Activated CD4-positive, alpha-beta T cell treated with anti-CD3 and anti-CD28 coated beads for 24 hours (primary cell): ENCODE data around the gene FRMD6.
"Not testable (repeated sequence)": the region's sequence is repeated elsewhere in the genome, so short reads cannot be mapped to it uniquely, and the experiment has no call there.

Experiments
- DNase-seq, 2 donors: peaks; one replicate each; pipeline ENCODE4 v3.0.0-alpha.2; 2020; ENCODE audit warnings: low read depth in 2 of 2

The FRMD6 gene

DNA sequence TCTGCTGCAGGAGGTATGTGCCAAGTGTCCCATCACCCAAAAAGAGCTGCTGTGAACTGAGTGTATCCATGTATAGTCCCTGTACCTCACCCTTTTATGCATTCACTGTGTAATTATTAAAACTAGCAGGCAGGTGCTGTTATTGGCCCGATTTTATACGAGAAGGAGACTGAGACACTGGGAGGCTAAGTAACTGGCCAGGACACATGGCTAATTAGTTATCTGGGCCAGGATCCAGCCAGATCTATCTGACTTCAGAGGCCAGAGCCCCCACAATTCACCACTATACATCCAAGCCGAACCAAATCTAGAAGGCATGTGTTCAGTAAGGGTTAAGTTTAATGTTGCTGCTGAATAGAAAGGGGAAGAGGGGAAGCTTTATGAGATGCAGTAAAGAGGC is 73.4 kb downstream of the FRMD6 start:
- no peak for DNase-seq

- DNase-seq: no peak
Measured at GRCh38 chr14:51726166-51726899, 74.6 kb downstream of the FRMD6 start.

GRCh38 chr14:51727526-51727925 is 75.8 kb downstream of the FRMD6 start:
- no peak for DNase-seq

DNA sequence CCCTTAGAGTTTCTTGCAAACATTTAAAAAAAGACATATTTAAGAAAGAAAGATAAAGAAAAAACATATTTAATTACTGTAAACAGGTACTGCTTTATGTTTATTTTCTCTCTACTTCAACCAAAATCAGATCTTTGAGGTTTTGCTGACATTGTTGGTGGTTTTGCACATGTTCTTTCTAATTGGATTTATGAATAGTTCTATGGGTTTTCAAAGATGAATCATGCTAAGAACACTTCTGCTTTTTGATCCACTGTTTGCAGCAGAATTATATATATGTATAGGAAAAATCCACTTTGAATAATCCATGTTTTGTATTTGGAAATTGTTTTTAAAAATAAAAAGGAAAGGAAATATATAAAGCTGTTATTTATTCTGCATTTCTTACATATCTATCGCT is 78.4 kb downstream of the FRMD6 start:
- no peak for DNase-seq

- no peak for DNase-seq
Measured at GRCh38 chr14:51730684-51731083, 79.0 kb downstream of the FRMD6 start.

- DNase-seq: no peak
Measured at GRCh38 chr14:51732494-51733112, 80.9 kb downstream of the FRMD6 start.

GRCh38 chr14:51733147-51733546 is 81.4 kb downstream of the FRMD6 start:
- DNase-seq: no peak

- no peak for DNase-seq
Measured at GRCh38 chr14:51735851-51736250, 84.1 kb downstream of the FRMD6 start.

- DNase-seq: no peak
Measured at GRCh38 chr14:51738754-51739153, 87.0 kb downstream of the FRMD6 start.

- no peak for DNase-seq
Measured at GRCh38 chr14:51743588-51744000, 91.9 kb downstream of the FRMD6 start.

DNA sequence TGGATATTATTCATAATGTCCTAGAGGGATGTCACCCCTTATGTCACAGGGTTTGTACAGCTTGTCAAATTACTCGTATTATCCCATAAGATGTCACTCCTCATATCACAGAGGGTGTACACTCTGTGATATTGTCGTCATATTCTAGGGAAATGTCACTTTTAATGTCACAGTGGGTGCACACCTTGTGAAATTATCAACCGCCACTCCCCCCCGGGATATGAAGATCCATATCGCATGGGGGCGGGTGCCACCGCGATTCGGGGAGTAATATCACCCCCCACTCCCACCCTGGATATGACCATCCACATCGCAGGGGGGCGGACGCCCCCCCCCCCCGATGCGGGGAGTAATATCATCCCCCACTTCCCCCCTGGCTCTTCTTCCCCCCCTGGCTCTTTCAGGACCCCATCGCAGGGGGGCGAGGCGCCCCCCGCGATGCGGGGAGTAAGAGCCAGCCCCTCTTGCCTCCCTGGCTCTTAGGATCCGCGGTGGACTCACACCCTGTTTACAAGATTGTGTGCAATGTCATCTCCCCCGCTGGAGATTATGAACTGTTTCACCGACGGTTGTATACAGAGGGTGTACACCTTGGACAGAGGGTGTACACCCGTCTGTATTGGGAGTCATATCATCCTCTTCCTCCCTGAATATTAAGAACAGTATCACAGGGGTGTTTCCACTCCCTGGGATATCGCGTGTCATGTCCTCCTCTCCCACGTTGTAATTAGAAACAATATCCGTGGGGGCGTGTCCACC is 92.8 kb downstream of the FRMD6 start:
- DNase-seq: no peak

GRCh38 chr14:51746823-51747222 is 95.1 kb downstream of the FRMD6 start:
- not testable (repeated sequence) for DNase-seq

- DNase-seq: no peak
Measured at GRCh38 chr14:51750542-51750941, 98.8 kb downstream of the FRMD6 start.

DNA sequence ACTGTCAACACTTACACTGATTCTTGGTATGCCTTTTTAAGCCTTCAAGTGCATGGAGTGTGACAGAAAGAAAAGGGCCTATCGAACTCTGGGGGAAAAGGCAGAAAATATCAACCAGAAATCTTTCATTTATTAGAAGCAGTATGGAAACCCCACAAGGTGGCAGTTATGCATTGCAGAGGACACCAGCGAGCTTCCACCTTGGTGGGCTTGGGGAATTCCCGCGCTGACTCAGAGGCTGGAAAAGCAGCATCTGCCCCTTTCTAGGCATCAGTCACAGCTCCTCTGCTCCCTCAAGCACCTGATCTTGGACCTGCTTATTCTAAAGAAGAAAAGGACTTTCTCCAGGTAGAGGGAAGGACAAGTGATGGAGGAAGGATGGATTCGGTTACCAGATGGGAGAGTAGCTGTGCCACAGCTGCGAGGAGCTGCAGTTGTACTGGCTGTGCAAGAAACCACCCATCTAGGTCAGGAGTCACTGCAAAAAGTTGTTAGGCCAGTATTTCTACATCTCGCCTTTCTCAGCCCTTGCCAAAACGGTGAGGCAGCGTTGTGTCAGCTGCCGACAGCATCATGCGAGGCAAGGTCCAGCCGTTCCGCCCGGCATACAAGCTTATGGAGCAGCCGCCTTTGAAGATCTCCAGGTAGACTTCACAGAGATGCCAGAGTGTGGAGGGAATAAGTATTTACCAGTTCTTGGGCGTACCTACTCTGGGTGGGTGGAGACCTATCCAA is 100.1 kb downstream of the FRMD6 start:
- DNase-seq: not testable (repeated sequence)

GRCh38 chr14:51757756-51758155 is 106.0 kb downstream of the FRMD6 start:
- not testable (repeated sequence) for DNase-seq

DNA sequence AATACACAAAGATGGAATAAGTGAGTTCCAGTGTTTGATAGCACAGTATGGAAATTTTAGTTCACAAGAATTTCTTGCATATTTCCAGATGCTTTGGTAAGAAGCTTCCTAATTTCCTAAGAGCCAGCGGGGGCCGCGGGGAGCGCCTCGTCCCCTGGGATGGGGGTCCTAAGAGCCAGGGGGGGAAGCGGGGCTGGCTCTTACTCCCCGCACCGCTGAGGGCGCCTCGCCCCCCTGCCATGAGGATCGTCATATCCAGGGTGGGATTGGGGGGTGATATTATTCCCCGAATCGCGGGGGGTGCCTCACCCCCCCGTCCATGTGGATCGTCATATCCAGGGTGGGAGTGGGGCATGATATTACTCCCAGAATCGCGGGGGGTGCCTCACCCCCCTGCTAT is 108.2 kb downstream of the FRMD6 start:
- no peak for DNase-seq

DNA sequence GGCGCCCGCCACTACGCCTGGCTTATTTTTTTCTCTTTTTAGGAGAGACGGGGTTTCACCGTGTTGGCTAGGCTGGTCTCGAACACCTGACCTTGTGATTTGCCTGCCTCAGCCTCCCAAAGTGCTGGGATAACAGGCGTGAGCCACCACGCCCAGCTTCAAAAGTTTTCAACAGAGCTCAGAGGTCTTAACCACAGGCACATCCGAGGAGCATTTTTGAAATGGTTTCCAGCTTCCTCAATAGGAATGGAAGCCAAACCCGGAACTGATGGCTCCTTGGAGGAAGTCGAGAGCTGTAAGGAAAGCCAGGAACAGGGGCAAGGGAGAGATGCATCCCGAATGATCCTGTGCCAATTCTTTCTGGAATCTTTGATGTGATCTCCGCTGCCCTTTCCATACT is 114.0 kb downstream of the FRMD6 start:
- not testable (repeated sequence) for DNase-seq

GRCh38 chr14:51766586-51766985 is 114.9 kb downstream of the FRMD6 start:
- not testable (repeated sequence) for DNase-seq

GRCh38 chr14:51769261-51769660 is 117.6 kb downstream of the FRMD6 start:
- not testable (repeated sequence) for DNase-seq

DNA sequence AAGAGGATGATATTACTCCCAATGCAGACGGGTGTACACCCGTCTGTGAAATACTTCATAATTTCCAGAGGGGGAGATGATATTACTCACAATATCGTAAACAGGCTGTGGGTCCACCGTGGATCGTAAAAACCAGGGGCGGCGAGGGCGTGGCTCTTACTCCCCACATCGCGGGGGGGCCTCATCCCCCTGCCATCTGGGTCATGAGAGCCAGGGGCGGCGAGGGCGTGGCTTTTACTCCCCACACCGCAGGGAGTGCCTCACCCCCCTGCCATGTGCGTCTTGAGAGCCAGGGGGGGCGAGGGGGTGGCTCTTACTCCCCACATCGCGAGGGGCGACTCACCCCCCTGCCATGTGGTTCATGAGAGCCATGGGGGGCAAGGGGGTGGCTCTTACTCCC is 122.5 kb downstream of the FRMD6 start:
- no peak for DNase-seq

DNA sequence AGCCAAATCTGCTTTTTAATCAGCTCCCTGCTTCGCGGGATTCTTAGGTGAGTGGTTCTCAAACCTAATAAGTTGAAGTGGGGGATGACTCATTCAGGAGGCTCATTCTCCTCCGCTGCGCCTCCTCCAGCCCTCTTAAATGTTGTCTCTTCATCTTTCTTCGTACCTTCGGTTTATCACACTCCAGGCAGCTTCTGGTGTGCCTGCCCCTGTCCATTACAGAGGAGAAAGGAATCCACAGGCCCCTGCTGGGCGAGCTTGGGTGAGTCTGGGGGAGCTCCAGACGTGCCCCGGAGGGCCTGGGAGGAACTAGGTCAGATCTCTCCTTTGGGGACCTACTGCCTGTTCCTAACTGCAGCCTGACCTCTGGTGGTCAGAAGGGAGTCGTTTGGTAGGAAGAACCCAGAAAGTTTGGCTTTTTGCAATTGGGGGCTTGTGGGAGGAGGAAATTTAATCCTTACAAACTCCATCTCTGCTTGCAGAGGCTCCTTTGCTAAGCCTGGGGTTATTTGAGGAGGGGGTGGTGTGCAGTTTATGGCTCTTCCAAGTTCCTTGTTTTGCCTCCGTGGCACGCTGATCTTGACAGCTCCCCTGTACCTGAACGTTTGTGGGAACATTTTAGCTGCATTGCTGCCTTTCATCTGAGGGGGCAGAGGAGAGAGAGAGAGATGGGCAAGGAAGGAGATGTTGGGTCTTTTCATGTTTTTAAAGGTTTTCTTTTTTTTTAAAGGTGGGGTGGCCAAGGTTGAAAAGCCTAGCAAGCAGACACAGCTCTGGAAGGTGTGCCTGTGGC is 124.6 kb downstream of the FRMD6 start:
- DNase-seq: peak in 1 of 2 donors; percentile 14
